GM19023 (cell line): ENCODE data around the gene AKAP12.

Source experiments
- ATAC-seq: cut with Tn5 transposase; IDR thresholded peaks from one replicate; pipeline ENCODE4 v1.9.1; 2021; ENCODE audit warnings: mild to moderate bottlenecking, moderate library complexity; ENCODE audit not compliant: unreplicated experiment

The AKAP12 gene

GRCh38 chr6:151239603-151240035, at the start of gene AKAP12:
TSS of gene AKAP12 (plus strand) at chr6:151239967. CDS start at chr6:151240563, 596 bp downstream.
- ATAC-seq, result no peak

GRCh38 chr6:151191527-151191926, 48.2 kb upstream of the AKAP12 start:
- ATAC-seq, result no peak

GRCh38 chr6:151196555-151196954, 43.2 kb upstream of the AKAP12 start:
- no peak for ATAC-seq

GRCh38 chr6:151197556-151197955, 42.2 kb upstream of the AKAP12 start:
- ATAC-seq, result no peak

- no peak for ATAC-seq
Observed at GRCh38 chr6:151199991-151200390, 39.8 kb upstream of the AKAP12 start.

GRCh38 chr6:151205721-151206600, 33.8 kb upstream of the AKAP12 start:
- ATAC-seq, result no peak

GRCh38 chr6:151207674-151208073, 32.1 kb upstream of the AKAP12 start:
- ATAC-seq, result no peak

- ATAC-seq, result no peak
Observed at GRCh38 chr6:151209071-151209831, 30.5 kb upstream of the AKAP12 start.

- no peak for ATAC-seq
Observed at GRCh38 chr6:151211075-151211474, 28.7 kb upstream of the AKAP12 start.

GRCh38 chr6:151213352-151213751, 26.4 kb upstream of the AKAP12 start:
- no peak for ATAC-seq

GRCh38 chr6:151215999-151216398, 23.8 kb upstream of the AKAP12 start:
- no peak for ATAC-seq

GRCh38 chr6:151216804-151217203, 23.0 kb upstream of the AKAP12 start:
- no peak for ATAC-seq

GRCh38 chr6:151219192-151219591, 20.6 kb upstream of the AKAP12 start:
- no peak for ATAC-seq

- ATAC-seq, result no peak
Observed at GRCh38 chr6:151224076-151224475, 15.7 kb upstream of the AKAP12 start.

- no peak for ATAC-seq
Observed at GRCh38 chr6:151225919-151226318, 13.8 kb upstream of the AKAP12 start.

- ATAC-seq, result no peak
Observed at GRCh38 chr6:151228788-151229400, 10.9 kb upstream of the AKAP12 start.

- ATAC-seq, result no peak
Observed at GRCh38 chr6:151229401-151230276, 10.1 kb upstream of the AKAP12 start.

- ATAC-seq, result no peak
Observed at GRCh38 chr6:151230277-151230577, 9.5 kb upstream of the AKAP12 start.

GRCh38 chr6:151232899-151233298, 6.9 kb upstream of the AKAP12 start:
- ATAC-seq, result no peak

GRCh38 chr6:151233731-151234130, 6.0 kb upstream of the AKAP12 start:
- no peak for ATAC-seq
